Suprapubic skin (tissue), 4 donors: ENCODE measurements around the gene UBE2K. TPM values are rescaled to one million over a fixed set of nuclear protein-coding genes. Genes with fewer than 3 reads are reported as not detected.

Experiments
- DNase-seq, 2 donors: peaks; one replicate each; pipeline ENCODE4 v3.0.0-alpha.2; 2019; ENCODE audit warnings: low spot score in 2 of 2
- H3K27ac ChIP-seq: fragments of 200-600 bp; sonication (generic); one replicate; pipeline ENCODE4 v1.5.1; 2019
- H3K27me3 ChIP-seq: fragments of 200-600 bp; sonication (generic); one replicate; pipeline ENCODE4 v1.5.1; 2019
- H3K36me3 ChIP-seq: fragments of 200-600 bp; sonication (generic); one replicate; pipeline ENCODE4 v1.5.1; 2019
- H3K4me1 ChIP-seq: fragments of 200-600 bp; sonication (generic); one replicate; pipeline ENCODE4 v1.5.1; 2019
- H3K4me3 ChIP-seq: fragments of 200-600 bp; sonication (generic); one replicate; pipeline ENCODE4 v1.5.1; 2019; ENCODE audit warnings: mild to moderate bottlenecking
- H3K9me3 ChIP-seq: fragments of 200-600 bp; sonication (generic); one replicate; pipeline ENCODE4 v1.5.1; 2019
- EP300 ChIP-seq: sonication (generic); formaldehyde crosslinking; IDR thresholded peaks from one replicate; pipeline ENCODE4 v1.6.1; 2017; ENCODE audit warnings: antibody characterized with exemption
- POLR2A ChIP-seq, 2 donors: fragments of 450-650 bp; IDR thresholded peaks; one replicate each; pipeline ENCODE4 v1.6.1; 2017; ENCODE audit warnings: antibody characterized with exemption in 2 of 2, mild to moderate bottlenecking in 2 of 2, moderate library complexity in 2 of 2
- POLR2AphosphoS5 ChIP-seq, 3 donors: sonication (generic); formaldehyde crosslinking; IDR thresholded peaks; one replicate each; pipeline ENCODE4 v1.6.1; 2017; ENCODE audit warnings: antibody characterized with exemption in 3 of 3
- WGBS: methylation state at CpG from one replicate; pipeline ENCODE4 v1.1.5; 2018; 5-methylcytosine and 5-hydroxymethylcytosine counted together
- total RNA-seq, 4 donors: library from RNA; depleted of rRNA; stranded (reverse); fragments of >200 nt; gene quantifications; one replicate each; pipeline ENCODE4 v1.1.0, GENCODE V29; 2016
- TF ChIP-seq, protein P1 (sequence below), 2 donors: fragments of 200-600 bp in 1 of 2; fragments of 450-650 bp in 1 of 2; sonication (generic) in 1 of 2; IDR thresholded peaks; one replicate each; pipeline ENCODE4 v1.5.1; 2016 to 2019; ENCODE audit warnings: antibody characterized with exemption in 2 of 2, mild to moderate bottlenecking in 1 of 2, moderate library complexity in 1 of 2

The UBE2K gene
- total RNA-seq, 4 donors from 2014 or later: 23.0 to 37.2 (median 31.8) TPM

GRCh38 chr4:39682138-39682537 is 15.8 kb upstream of the UBE2K start:
- Histone ChIP-seq H3K27me3 (no peaks in the 10 kb centered on the region), H3K36me3 (no peaks in the 10 kb centered on the region), H3K27ac (no peak overlapping the region), H3K9me3 (no peaks in the 10 kb centered on the region), H3K4me1 (no peaks in the 10 kb centered on the region), H3K4me3 (no peak overlapping the region)
- WGBS: 74% methylated on average over 2 of the region's 2 CpGs
- TF ChIP-seq POLR2A (IDR thresholded peaks at IDR 0.05) (no peak), EP300 (no peak), POLR2AphosphoS5 (IDR thresholded peaks at IDR 0.05) (no peak)
- TF ChIP-seq, protein P1, sequence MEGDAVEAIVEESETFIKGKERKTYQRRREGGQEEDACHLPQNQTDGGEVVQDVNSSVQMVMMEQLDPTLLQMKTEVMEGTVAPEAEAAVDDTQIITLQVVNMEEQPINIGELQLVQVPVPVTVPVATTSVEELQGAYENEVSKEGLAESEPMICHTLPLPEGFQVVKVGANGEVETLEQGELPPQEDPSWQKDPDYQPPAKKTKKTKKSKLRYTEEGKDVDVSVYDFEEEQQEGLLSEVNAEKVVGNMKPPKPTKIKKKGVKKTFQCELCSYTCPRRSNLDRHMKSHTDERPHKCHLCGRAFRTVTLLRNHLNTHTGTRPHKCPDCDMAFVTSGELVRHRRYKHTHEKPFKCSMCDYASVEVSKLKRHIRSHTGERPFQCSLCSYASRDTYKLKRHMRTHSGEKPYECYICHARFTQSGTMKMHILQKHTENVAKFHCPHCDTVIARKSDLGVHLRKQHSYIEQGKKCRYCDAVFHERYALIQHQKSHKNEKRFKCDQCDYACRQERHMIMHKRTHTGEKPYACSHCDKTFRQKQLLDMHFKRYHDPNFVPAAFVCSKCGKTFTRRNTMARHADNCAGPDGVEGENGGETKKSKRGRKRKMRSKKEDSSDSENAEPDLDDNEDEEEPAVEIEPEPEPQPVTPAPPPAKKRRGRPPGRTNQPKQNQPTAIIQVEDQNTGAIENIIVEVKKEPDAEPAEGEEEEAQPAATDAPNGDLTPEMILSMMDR (IDR thresholded peaks at IDR 0.05): no peak
- DNase-seq: no peak

DNA sequence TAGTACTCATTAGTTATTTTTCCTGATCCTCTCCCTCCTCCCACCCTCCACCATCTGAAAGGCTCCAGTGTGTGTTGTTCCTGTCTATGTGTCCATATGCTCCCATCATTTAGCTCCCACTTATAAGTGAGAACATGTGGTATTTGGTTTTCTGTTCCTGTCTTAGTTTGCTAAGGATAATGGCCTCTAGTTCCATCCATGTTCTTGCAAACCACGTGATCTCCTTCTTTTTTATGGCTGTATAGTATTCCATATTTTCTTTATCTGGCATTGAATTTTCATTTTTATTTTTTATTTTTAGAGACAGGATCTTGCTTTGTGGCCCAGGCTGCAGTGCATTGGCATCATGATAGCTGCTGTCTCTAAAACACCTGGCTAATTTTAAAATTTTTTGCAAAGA is 11.9 kb upstream of the UBE2K start:
- H3K4me3 ChIP-seq: no peak overlapping the region
- DNase-seq: no peak
- no peak overlapping the region for H3K27ac ChIP-seq
- no peaks in the 10 kb centered on the region for H3K4me1 ChIP-seq
- no peaks in the 10 kb centered on the region for H3K9me3 ChIP-seq
- no peak for TF ChIP-seq POLR2A (IDR thresholded peaks at IDR 0.05)
- TF ChIP-seq EP300: no peak
- TF ChIP-seq, protein P1 (IDR thresholded peaks at IDR 0.05): no peak
- TF ChIP-seq POLR2AphosphoS5 (IDR thresholded peaks at IDR 0.05): no peak
- 0% methylated on average over 1 of the region's 1 CpG for WGBS
- H3K36me3 ChIP-seq: no peaks in the 10 kb centered on the region
- no peaks in the 10 kb centered on the region for H3K27me3 ChIP-seq

DNA sequence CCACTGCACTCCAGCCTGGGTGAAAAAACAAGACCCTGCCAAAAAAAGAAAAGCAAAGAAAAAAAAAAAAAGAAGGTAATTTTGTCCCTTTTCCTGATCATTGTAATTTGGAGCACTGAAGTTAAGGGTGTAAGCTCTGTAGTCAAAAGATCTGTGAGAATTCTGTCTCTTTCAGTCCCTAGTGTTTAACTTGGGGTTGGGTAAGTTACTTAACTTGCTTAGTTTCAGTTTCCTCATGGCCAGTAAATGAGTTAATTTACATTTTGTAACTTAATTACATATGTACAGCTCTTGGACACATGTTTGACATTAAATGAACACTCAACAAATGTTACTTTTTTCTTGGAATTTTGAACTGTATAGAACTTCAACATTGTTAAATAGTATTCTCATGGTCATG is 10.9 kb upstream of the UBE2K start:
- Histone ChIP-seq H3K27ac (no peak overlapping the region), H3K4me1 (no peaks in the 10 kb centered on the region), H3K4me3 (no peak overlapping the region), H3K27me3 (no peaks in the 10 kb centered on the region), H3K9me3 (no peaks in the 10 kb centered on the region), H3K36me3 (no peaks in the 10 kb centered on the region)
- no peak for DNase-seq
- TF ChIP-seq POLR2A (IDR thresholded peaks at IDR 0.05): no peak

GRCh38 chr4:39689970-39690369 is 8.0 kb upstream of the UBE2K start:
- H3K9me3 ChIP-seq: no peaks in the 10 kb centered on the region
- no peaks in the 10 kb centered on the region for H3K36me3 ChIP-seq
- no peaks in the 10 kb centered on the region for H3K4me1 ChIP-seq
- no peak for DNase-seq
- H3K27me3 ChIP-seq: no peaks in the 10 kb centered on the region
- no peak overlapping the region for H3K4me3 ChIP-seq
- H3K27ac ChIP-seq: no peak overlapping the region
- WGBS: 73% methylated on average over 7 of the region's 7 CpGs
- TF ChIP-seq POLR2AphosphoS5 (IDR thresholded peaks at IDR 0.05): no peak
- no peak for TF ChIP-seq POLR2A (IDR thresholded peaks at IDR 0.05)
- TF ChIP-seq, protein P1 (IDR thresholded peaks at IDR 0.05): no peak
- no peak for TF ChIP-seq EP300

- Histone ChIP-seq H3K4me1 (peaks cover 43% of the 10 kb centered on the region), H3K27me3 (no peaks in the 10 kb centered on the region), H3K9me3 (no peaks in the 10 kb centered on the region), H3K27ac (peak overlapping the region; percentile 93), H3K36me3 (peaks cover 4% of the 10 kb centered on the region), H3K4me3 (peak overlapping the region; percentile 63)
- WGBS: 1% methylated on average over 12 of the region's 21 CpGs
- TF ChIP-seq POLR2AphosphoS5 (IDR thresholded peaks at IDR 0.05) (no peak), POLR2A (IDR thresholded peaks at IDR 0.05) (no peak), EP300 (no peak)
- TF ChIP-seq, protein P1 (IDR thresholded peaks at IDR 0.05): no peak
- DNase-seq: peak in 1 of 2 donors; percentile 82
Observed at GRCh38 chr4:39698424-39699009, 581 bp downstream of the UBE2K start.
